Measurements from ENCODE around the gene NAGPA. TPM values are rescaled to one million over a fixed set of nuclear protein-coding genes. Genes with fewer than 3 reads are reported as not detected.
A peak's percentile ranks its signal among the peaks of the same experiment; 100 is the strongest.

The NAGPA gene
- total and polyA plus RNA-seq, 2 of the 13 experiments (the other 11 are each of a cell fraction or from before 2014, with no cell fraction given): 27.1 to 60.3 TPM

- no peaks in the 10 kb centered on the region for H4K20me1 ChIP-seq (ENCODE audit: insufficient read depth, low read length)
- no peak overlapping the region for H3K27ac ChIP-seq (ENCODE audit: extremely low read length, insufficient read depth, low read length)
- peak overlapping the region in 1 of 3 experiments; percentile 4; a peak in 1 of 6 replicates for H3K4me3 ChIP-seq (replicated peaks in 1 of 3; ENCODE audit: insufficient read depth in 1 of 3, low read depth in 2 of 3, low read length in 3 of 3)
- DNase-seq (ENCODE audit: low spot score) (no peak), FAIRE-seq (no peak), ATAC-seq (peak; percentile 23)
- intact Hi-C loops (cut with micrococcal nuclease; ENCODE audit: unreplicated experiment) (no loop called here), in situ Hi-C loops (cut with HindIII; ENCODE audit: extremely low pct_ligation_motif_present, low pct_unique_long_range_greater_than_20kb) (no loop called here)
- H3K9ac ChIP-seq (ENCODE audit: insufficient read depth, low read depth, low read length): no peak overlapping the region
- H3K27me3 ChIP-seq (ENCODE audit: control insufficient read depth in 1 of 2, insufficient read depth in 2 of 2, low read length in 2 of 2): peaks cover 0 to 8% of the 10 kb centered on the region in 2 experiments; a peak in 2 of 5 replicates
- H3K9me3 ChIP-seq (ENCODE audit: low read length): no peaks in the 10 kb centered on the region
- WGBS (ENCODE audit: low lambda C conversion rate): 43% methylated on average over 10 of the region's 10 CpGs
- peak overlapping the region; percentile 40 for H3K4me2 ChIP-seq (ENCODE audit: low read depth, low read length)
- ChIA-PET POLR2A (interaction anchor here (1.6 kb wide), 1 partner anchor 12 kb away, joined by 4 read pairs; the partner anchor contains the start of gene NAGPA), CTCF (ENCODE audit: low intra/inter-chr PET ratio, low total read pairs) (no interaction called here)
- H3K36me3 ChIP-seq (replicated peaks in 1 of 2; ENCODE audit: control insufficient read depth in 1 of 2, insufficient read depth in 2 of 2, low read length in 2 of 2): no peaks in the 10 kb centered on the region
- H3K79me2 ChIP-seq (ENCODE audit: insufficient read depth, low read length): no peaks in the 10 kb centered on the region
- peaks cover 47% of the 10 kb centered on the region for H3K4me1 ChIP-seq (ENCODE audit: insufficient read depth, low read length)
- no TSS peak for BruUV-seq (replicated peaks)
- H2AFZ ChIP-seq (ENCODE audit: low read length): no peak overlapping the region
- TF ChIP-seq ZSCAN21 (CRISPR knock-in tag; IDR thresholded peaks at IDR 0.05; ENCODE audit: borderline replicate concordance): peak; percentile 47; the same call in 1 of the 2 replicates
- TF ChIP-seq ZNF20 (CRISPR knock-in tag; IDR thresholded peaks at IDR 0.05): no peak
- TF ChIP-seq EED (CRISPR knock-in tag; IDR thresholded peaks at IDR 0.05): 0 out of 2 replicates have a peak, but pooled peaks have one; percentile 54
- peak; percentile 14; the same call in 1 of the 2 replicates for TF ChIP-seq TEAD2 (CRISPR knock-in tag; IDR thresholded peaks at IDR 0.05)
- TF ChIP-seq ZNF407 (CRISPR knock-in tag; IDR thresholded peaks at IDR 0.05; ENCODE audit: not compliant biosample characterization): peak; percentile 31
- TF ChIP-seq ZNF629 (CRISPR knock-in tag; conservative IDR thresholded peaks at IDR 0.05): peak; percentile 95
- TF ChIP-seq NKX3-1 (CRISPR knock-in tag; IDR thresholded peaks at IDR 0.05): no peak
- TF ChIP-seq, protein P1, sequence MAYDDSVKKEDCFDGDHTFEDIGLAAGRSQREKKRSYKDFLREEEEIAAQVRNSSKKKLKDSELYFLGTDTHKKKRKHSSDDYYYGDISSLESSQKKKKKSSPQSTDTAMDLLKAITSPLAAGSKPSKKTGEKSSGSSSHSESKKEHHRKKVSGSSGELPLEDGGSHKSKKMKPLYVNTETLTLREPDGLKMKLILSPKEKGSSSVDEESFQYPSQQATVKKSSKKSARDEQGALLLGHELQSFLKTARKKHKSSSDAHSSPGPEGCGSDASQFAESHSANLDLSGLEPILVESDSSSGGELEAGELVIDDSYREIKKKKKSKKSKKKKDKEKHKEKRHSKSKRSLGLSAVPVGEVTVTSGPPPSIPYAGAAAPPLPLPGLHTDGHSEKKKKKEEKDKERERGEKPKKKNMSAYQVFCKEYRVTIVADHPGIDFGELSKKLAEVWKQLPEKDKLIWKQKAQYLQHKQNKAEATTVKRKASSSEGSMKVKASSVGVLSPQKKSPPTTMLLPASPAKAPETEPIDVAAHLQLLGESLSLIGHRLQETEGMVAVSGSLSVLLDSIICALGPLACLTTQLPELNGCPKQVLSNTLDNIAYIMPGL (CRISPR knock-in tag; IDR thresholded peaks at IDR 0.05; ENCODE audit: borderline replicate concordance in 1 of 2, low read depth in 1 of 2): no peak
- TF ChIP-seq ZMYM3 (CRISPR knock-in tag; IDR thresholded peaks at IDR 0.05): peak; percentile 82; the same call in 1 of the 2 replicates
- TF ChIP-seq, protein P2, sequence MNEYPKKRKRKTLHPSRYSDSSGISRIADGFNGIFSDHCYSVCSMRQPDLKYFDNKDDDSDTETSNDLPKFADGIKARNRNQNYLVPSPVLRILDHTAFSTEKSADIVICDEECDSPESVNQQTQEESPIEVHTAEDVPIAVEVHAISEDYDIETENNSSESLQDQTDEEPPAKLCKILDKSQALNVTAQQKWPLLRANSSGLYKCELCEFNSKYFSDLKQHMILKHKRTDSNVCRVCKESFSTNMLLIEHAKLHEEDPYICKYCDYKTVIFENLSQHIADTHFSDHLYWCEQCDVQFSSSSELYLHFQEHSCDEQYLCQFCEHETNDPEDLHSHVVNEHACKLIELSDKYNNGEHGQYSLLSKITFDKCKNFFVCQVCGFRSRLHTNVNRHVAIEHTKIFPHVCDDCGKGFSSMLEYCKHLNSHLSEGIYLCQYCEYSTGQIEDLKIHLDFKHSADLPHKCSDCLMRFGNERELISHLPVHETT (CRISPR knock-in tag; conservative IDR thresholded peaks at IDR 0.05): no peak
- no peak for TF ChIP-seq ZFP41 (CRISPR knock-in tag; IDR thresholded peaks at IDR 0.05; ENCODE audit: borderline replicate concordance)
Observed at GRCh38 chr16:5045499-5046115, 11.9 kb upstream of the NAGPA start.

All from HepG2 (cell line).